ENCODE results near the gene CUX1.

The CUX1 gene

DNA sequence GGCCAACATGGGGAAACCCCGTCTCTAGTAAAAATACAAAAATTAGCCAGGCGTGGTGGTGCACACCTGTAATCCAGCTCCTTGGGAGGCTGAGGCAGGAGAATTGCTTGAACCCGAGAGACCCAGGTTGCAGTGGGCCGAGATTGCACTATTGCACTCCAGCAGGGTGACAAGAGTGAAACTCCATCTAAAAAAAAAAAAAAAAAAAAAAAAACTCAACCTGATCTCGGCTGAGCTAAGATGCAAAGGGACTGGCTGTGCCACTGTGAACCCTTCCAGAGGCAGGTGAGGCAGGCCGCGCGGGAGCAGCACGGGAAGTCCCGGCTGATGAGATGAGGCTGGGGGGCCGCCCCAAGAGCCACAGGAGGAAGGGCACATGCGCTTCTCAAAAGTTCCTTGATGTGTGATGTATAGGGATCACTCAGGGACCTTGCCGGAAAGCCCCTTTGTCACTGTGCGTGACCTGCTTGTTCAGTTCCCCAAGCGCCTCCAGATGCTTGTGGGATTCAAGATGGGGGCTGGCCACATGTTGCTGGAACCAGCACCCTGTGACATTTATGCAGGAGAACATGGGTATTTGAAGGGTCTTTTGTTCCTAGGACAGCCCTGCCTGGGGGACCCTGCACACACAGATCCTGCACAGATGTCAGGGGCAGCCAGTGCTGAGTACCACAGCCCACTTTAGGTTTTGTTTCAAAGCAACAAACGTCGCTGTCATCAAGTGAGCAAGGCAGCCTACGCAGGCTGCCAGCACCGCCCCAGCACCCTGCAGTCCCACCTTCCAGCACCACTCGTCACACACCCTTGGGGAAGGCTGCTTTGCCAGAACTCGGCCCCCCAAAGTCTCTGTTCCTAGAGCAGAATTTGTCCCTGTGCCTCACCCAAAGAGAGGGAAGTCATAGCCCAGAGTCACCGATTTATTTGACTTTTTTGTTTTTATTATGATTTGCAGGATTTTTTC, 394.4 kb downstream of the CUX1 start:
- Histone ChIP-seq H3K27ac (ENCODE audit: low read length) (no peak overlapping the region), H3K9ac (ENCODE audit: low read length) (no peak overlapping the region), H3K4me3 (ENCODE audit: low read length) (no peak overlapping the region), H2AFZ (ENCODE audit: low read length) (no peak overlapping the region), H3K27me3 (replicated peaks; ENCODE audit: insufficient read depth, low read length) (no peaks in the 10 kb centered on the region), H3K79me2 (ENCODE audit: low read length) (no peaks in the 10 kb centered on the region), H3K4me1 (ENCODE audit: low read length) (no peaks in the 10 kb centered on the region), H3K4me2 (ENCODE audit: low read depth, low read length) (no peak overlapping the region), H3F3A (ENCODE audit: insufficient read depth, low read length) (no peaks in the 10 kb centered on the region), H4K20me1 (ENCODE audit: insufficient read depth, low read length) (no peaks in the 10 kb centered on the region), H3K9me3 (replicated peaks; ENCODE audit: insufficient read depth, low read length) (no peaks in the 10 kb centered on the region), H3K9me2 (replicated peaks; ENCODE audit: insufficient read depth, low read length) (no peaks in the 10 kb centered on the region), H3K36me3 (replicated peaks; ENCODE audit: insufficient read depth, low read length) (no peaks in the 10 kb centered on the region)
- no peak for DNase-seq
- TF ChIP-seq EZH2phosphoT487 (IDR thresholded peaks at IDR 0.05; ENCODE audit: low read length) (no peak), EZH2 (optimal IDR thresholded peaks at IDR 0.05; ENCODE audit: low read depth, low read length) (no peak)
- TF ChIP-seq, protein P1, sequence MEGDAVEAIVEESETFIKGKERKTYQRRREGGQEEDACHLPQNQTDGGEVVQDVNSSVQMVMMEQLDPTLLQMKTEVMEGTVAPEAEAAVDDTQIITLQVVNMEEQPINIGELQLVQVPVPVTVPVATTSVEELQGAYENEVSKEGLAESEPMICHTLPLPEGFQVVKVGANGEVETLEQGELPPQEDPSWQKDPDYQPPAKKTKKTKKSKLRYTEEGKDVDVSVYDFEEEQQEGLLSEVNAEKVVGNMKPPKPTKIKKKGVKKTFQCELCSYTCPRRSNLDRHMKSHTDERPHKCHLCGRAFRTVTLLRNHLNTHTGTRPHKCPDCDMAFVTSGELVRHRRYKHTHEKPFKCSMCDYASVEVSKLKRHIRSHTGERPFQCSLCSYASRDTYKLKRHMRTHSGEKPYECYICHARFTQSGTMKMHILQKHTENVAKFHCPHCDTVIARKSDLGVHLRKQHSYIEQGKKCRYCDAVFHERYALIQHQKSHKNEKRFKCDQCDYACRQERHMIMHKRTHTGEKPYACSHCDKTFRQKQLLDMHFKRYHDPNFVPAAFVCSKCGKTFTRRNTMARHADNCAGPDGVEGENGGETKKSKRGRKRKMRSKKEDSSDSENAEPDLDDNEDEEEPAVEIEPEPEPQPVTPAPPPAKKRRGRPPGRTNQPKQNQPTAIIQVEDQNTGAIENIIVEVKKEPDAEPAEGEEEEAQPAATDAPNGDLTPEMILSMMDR (IDR thresholded peaks at IDR 0.05; ENCODE audit: low read length), result no peak

DNA sequence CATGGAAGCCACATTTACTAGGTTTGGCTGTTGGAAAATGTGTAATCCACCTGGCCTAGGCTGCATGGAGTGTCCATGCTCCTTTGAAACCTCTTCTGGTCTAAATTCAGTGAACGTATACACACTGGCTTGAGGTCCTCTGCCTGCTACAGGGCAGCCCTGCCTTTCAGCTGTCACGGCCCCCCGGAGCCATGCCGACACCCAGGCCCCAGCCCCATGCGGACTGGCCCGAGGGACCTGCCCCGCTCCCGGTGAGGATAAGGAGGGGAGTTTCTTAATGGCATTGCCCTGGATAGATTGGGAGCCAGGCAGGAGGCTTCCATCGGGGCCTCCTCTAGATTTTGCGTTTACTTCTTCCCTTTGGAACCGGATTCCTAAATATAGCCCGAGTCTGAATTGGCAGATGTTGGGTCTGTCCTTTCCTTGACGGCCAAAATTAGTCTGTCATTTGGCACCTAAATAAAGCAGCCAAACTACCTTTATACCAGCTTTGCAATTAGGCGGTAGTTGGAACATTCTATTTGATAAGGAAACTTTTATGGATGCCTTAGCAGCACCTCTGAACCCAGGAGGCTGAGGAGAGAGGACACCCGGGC, 397.1 kb downstream of the CUX1 start:
- Histone ChIP-seq H3K4me2 (ENCODE audit: low read depth, low read length) (no peak overlapping the region), H4K20me1 (ENCODE audit: insufficient read depth, low read length) (no peaks in the 10 kb centered on the region), H3K9me2 (replicated peaks; ENCODE audit: insufficient read depth, low read length) (no peaks in the 10 kb centered on the region), H3K27ac (ENCODE audit: low read length) (no peak overlapping the region), H2AFZ (ENCODE audit: low read length) (no peak overlapping the region), H3K9ac (ENCODE audit: low read length) (no peak overlapping the region), H3K79me2 (ENCODE audit: low read length) (no peaks in the 10 kb centered on the region), H3K4me3 (ENCODE audit: low read length) (no peak overlapping the region), H3F3A (ENCODE audit: insufficient read depth, low read length) (no peaks in the 10 kb centered on the region), H3K4me1 (ENCODE audit: low read length) (no peaks in the 10 kb centered on the region), H3K9me3 (replicated peaks; ENCODE audit: insufficient read depth, low read length) (no peaks in the 10 kb centered on the region), H3K36me3 (replicated peaks; ENCODE audit: insufficient read depth, low read length) (no peaks in the 10 kb centered on the region), H3K27me3 (replicated peaks; ENCODE audit: insufficient read depth, low read length) (no peaks in the 10 kb centered on the region)
- TF ChIP-seq, protein P1 (IDR thresholded peaks at IDR 0.05; ENCODE audit: low read length), result no peak
- TF ChIP-seq EZH2phosphoT487 (IDR thresholded peaks at IDR 0.05; ENCODE audit: low read length), result no peak
- TF ChIP-seq EZH2 (optimal IDR thresholded peaks at IDR 0.05; ENCODE audit: low read depth, low read length), result no peak
- DNase-seq, result no peak

DNA sequence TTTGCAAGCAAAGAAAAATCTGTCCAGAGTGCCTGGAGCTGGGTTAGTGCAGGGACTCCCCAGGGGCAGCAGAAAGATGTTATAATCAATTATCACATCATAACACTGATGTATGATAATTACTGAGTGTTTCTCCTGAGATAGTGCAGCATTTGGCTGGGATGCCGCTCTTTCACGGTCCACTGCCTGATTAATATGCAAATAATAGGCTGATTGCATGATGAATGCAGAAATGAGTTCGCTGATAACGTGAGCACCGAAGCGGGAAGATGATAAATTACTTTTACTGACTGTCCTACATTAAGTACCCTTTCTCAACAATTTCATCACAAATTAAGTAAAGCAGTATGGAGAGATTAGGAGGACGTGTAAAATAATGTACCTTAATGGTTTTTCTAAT, 397.8 kb downstream of the CUX1 start:
- H4K20me1 ChIP-seq (ENCODE audit: insufficient read depth, low read length), result no peaks in the 10 kb centered on the region
- H3F3A ChIP-seq (ENCODE audit: insufficient read depth, low read length), result no peaks in the 10 kb centered on the region
- DNase-seq, result no peak
- no peak for TF ChIP-seq EZH2phosphoT487 (IDR thresholded peaks at IDR 0.05; ENCODE audit: low read length)
- TF ChIP-seq EZH2 (optimal IDR thresholded peaks at IDR 0.05; ENCODE audit: low read depth, low read length), result no peak
- TF ChIP-seq, protein P1 (IDR thresholded peaks at IDR 0.05; ENCODE audit: low read length), result no peak
- H3K79me2 ChIP-seq (ENCODE audit: low read length), result no peaks in the 10 kb centered on the region
- H3K27me3 ChIP-seq (replicated peaks; ENCODE audit: insufficient read depth, low read length), result no peaks in the 10 kb centered on the region
- H3K36me3 ChIP-seq (replicated peaks; ENCODE audit: insufficient read depth, low read length), result no peaks in the 10 kb centered on the region
- H2AFZ ChIP-seq (ENCODE audit: low read length), result no peak overlapping the region
- no peak overlapping the region for H3K27ac ChIP-seq (ENCODE audit: low read length)
- H3K9me2 ChIP-seq (replicated peaks; ENCODE audit: insufficient read depth, low read length), result no peaks in the 10 kb centered on the region
- no peak overlapping the region for H3K9ac ChIP-seq (ENCODE audit: low read length)
- no peak overlapping the region for H3K4me2 ChIP-seq (ENCODE audit: low read depth, low read length)
- H3K9me3 ChIP-seq (replicated peaks; ENCODE audit: insufficient read depth, low read length), result no peaks in the 10 kb centered on the region
- no peak overlapping the region for H3K4me3 ChIP-seq (ENCODE audit: low read length)
- no peaks in the 10 kb centered on the region for H3K4me1 ChIP-seq (ENCODE audit: low read length)

All from MM.1S (cell line).